ENCODE data around the gene MTMR11. TPM values are rescaled to one million over a fixed set of nuclear protein-coding genes. Genes with fewer than 3 reads are reported as not detected.

Gene MTMR11
- total and polyA plus RNA-seq, 9 of the 15 experiments (the other 6 are each of a cell fraction or from before 2014, with no cell fraction given) = 0.09 to 1.6 (median 0.51) TPM

DNA sequence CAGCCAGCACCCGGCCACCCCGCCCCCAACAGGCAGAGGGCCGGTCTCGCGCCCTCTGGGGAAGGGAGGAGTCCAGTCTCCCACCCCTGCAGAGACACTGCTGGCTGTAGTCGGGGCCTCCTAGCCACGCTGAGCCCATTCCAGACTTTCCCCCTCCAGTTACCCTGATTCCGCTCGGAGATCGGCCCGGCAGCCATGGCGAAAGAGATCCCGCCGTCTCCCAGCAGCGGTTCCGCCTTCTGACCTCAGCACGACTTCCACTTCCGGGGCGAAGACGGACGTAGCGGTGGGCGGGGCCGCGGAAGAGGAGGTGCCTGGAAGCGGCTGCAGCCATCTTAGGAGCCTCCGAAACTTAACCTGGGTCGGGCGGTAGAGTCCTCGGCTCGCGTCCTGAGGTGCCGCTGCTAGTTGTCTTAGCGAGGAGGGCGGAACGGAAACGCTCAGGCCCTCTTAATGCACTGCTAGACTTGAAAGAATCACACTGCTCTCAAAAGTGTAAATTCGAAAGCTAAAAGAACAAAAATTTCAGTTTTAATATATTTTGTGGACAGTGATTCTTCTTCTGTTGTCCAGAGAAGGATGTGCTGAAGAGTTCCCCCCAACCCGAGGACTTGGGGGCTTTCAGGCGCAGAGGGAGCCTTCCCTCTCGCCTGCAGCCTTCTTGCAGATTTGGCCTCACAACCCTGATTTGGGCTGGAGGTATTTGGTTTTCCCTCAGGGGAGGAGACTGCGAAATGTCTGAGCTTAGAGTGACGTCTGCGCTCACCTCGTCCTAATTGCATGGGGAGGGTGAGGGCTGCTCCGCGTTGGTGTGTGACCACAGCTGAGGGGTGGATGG is 8.9 kb downstream of the MTMR11 start, which contains the start of gene SF3B4 (continued):
- TF ChIP-seq, protein P1, sequence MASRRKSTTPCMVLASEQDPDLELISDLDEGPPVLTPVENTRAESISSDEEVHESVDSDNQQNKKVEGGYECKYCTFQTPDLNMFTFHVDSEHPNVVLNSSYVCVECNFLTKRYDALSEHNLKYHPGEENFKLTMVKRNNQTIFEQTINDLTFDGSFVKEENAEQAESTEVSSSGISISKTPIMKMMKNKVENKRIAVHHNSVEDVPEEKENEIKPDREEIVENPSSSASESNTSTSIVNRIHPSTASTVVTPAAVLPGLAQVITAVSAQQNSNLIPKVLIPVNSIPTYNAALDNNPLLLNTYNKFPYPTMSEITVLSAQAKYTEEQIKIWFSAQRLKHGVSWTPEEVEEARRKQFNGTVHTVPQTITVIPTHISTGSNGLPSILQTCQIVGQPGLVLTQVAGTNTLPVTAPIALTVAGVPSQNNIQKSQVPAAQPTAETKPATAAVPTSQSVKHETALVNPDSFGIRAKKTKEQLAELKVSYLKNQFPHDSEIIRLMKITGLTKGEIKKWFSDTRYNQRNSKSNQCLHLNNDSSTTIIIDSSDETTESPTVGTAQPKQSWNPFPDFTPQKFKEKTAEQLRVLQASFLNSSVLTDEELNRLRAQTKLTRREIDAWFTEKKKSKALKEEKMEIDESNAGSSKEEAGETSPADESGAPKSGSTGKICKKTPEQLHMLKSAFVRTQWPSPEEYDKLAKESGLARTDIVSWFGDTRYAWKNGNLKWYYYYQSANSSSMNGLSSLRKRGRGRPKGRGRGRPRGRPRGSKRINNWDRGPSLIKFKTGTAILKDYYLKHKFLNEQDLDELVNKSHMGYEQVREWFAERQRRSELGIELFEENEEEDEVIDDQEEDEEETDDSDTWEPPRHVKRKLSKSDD (conservative IDR thresholded peaks at IDR 0.05; ENCODE audit: low read length) = no peak
- TF ChIP-seq IFI16 (CRISPR knock-in tag; IDR thresholded peaks at IDR 0.05) (no peak), LCOR (CRISPR knock-in tag; IDR thresholded peaks at IDR 0.05) (0 out of 2 replicates have a peak, but pooled peaks have one; percentile 37), SRF (CRISPR knock-in tag; IDR thresholded peaks at IDR 0.05) (no peak), POLR2AphosphoS5 (IDR thresholded peaks at IDR 0.05; ENCODE audit: control insufficient read depth, insufficient read depth, low read depth, low read length) (peak; percentile 81), NFYB (IDR thresholded peaks at IDR 0.05; ENCODE audit: extremely low read depth, insufficient read length) (no peak), HBP1 (CRISPR knock-in tag; IDR thresholded peaks at IDR 0.05) (no peak; the same call in 1 of the 2 replicates)

Data from K562 (cell line).